ENCODE data around the gene WAC. TPM values are rescaled to one million over a fixed set of nuclear protein-coding genes. Genes with fewer than 3 reads are reported as not detected.
"Not testable (repeated sequence)": the region's sequence is repeated elsewhere in the genome, so short reads cannot be mapped to it uniquely, and the experiment has no call there.

The WAC gene
- total RNA-seq, 1 experiment from 2014 or later = 91.7 TPM

DNA sequence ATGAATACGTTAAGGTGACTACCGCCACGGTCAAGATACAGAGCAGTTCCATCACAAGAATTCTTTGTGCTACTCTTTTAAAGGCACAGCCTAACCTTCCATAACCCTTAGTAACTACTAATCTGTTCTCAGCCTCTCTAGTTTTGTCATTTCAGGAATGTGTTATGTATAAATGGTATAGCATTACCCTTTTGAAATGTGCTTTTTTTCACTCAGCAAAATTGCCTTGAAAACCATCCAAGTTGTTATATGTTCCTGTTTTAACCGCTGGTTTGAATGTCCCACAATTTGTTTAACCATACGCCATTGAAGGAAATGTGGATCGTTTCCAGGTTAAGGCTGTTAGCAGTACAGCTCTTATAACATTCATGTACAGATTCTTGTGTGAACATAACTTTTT lies 32.0 kb downstream of the WAC start:
- DNase-seq (ENCODE audit: low read depth) = no peak

DNA sequence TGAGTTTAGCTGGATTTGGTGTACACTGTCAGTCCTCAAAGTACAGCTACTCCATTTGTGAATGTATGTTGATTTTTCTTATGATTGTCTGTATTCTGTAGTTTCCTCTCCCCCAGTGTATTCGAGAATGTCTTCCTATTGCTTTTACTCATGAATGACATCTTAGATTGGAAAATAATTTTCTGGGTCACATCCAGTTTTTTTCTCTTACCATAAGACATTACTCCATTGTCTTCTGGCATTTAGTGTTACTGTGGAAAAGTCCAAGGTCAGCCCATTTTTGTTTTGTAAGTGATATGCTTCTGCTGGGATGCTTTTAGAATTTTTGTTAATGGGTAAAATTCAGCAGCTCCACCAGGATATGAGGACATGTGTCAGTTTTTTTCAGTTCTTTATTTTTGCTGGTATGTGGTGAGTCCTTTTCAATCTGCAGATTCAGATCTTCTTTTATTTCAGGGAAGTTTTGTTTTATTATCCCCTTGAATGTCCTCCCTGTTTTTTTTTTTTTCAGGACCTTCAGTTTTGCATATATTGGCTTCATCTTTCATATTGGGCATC lies 33.6 kb downstream of the WAC start:
- DNase-seq (ENCODE audit: low read depth) = no peak

DNA sequence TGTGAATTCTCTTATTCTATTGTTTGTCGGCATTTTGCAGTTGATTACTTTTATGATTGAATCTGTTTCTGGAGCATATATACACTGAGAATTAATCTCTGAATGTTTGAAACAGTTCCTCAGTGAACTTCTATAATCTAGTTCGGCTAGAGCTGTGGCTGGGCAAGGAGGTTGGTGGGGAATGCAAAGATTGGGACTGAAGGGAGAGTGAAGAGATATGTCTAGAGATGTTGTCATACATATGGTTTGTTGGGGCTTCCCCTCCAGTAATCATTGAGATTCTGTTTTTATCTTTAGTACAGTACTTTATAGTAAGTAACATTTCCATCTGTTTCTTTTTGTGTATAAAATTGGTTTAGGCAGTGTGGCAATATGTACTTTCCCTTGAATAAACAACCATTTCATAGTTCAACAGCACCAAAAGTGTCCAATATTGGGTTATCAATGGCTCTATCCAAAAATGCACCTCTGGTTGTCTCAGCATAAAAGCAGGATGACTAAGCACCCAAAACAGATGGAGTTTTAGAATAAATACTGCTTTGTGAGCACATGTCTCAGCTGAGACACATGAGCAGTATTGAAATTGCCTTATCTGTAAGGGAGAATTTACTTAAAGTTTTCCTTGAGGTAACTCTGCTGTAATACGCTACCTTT lies 36.7 kb downstream of the WAC start:
- peak; percentile 31 for DNase-seq (ENCODE audit: low read depth)

DNA sequence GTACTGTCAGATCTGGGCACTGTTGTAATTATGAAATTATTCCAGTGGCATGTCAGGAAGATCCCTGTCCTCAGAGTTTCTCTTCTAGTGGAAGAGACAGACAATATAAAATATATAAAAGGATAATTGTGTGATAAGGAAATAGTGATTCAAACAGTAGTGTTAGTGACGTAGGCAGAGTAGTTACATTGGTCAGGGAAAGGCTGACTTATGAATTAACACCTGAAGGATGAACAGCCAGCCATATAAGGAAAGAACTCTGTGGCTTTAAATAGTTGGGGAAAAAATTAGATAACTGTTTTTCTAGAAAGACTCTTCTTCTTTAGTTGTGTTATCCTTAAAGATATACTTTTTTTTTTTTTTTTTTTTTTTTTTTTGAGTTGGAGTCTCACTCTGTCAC lies 37.7 kb downstream of the WAC start:
- no peak for DNase-seq (ENCODE audit: low read depth)

DNA sequence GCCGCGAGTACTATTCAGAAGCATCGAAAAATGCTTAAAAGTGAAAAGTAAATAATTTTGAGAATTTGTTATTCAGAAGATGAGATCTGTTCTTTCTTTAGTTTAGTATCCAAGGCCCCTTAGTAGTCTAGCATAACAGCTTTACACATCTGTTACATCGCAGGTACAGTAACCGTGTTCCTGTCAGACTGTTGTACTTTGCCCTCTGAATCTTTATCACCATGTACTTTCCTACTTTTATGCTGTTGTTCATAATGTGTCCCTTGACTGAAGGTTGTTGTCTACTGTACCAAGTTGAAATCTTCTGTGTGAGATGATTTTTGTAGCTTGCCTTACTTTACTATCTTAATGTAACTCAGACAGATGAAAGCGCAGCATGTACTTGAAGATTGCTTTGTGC lies 38.3 kb downstream of the WAC start:
- DNase-seq (ENCODE audit: low read depth) = no peak

DNA sequence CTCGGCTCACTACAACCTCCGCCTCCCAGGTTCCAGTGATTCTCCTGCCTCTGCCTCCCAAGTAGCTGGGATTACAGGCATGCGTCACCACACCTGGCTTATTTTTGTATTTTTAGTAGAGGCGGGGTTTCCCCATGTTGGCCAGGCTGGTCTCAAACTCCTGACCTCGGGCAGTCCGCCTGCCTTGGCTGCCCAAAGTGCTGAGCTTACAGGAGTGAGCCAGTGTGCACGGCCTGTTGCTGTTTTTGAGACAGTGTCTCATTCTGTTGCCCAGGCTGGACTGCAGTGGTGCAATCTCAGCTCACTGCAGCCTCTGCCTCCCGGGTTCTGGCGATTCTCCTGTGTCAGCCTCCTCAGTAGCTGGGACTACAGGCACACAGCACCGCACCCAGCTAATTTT lies 41.3 kb downstream of the WAC start:
- DNase-seq (ENCODE audit: low read depth) = not testable (repeated sequence)

DNA sequence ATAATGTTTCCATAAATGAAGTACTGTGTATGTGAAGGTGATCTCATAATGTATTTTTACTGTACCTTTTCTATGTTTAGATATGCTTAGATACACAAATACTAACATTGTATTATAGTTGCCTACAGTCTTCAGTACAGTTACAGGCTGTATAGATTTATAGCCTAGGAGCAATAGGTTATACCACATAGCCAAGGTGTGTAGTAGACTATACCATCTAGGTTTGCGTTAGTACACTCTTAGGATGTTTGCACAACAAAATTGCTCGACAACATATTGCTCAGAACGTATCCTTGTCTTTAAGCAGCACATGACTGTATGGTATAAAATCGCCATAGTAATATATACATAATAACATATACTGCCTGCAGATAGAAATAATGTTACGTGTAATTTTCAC lies 42.9 kb downstream of the WAC start:
- DNase-seq (ENCODE audit: low read depth) = no peak

DNA sequence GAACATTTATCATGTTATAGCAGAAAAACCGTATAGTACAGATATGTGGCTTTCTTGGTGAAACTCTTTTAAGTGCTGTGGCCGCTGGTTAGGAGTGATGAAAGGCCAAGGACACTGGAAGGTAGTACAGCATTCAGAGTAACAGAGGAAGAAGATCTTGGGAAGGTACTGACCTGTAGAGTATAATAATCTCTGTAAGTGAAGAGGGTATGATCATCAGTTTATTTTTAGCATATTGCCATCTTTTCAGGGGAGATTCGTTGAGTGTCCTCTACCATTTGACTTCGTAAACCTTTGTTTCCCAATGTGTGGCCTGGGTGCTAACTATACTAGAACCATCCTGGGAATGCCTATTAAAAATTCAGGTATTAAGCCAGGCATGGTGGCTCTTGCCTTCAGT lies 44.6 kb downstream of the WAC start:
- no peak for DNase-seq (ENCODE audit: low read depth)

DNA sequence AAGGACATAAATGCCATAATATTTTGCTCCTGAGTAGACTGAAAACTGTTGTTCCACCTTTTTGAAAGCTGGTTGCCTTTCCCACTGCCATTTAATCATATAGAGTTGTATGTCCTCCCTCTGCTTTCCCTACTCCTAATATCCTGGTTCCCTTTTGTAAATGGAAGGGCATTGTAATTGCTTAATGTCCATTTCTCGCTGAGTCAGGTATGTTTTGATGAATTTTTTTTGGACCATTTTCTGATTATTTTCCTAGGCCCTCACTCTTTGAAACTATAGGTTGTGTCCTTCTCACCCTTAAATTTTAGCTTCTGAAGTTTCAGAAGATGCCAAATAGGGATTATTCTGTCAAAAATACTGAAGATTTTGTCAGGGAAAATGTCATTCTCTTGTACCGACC lies 45.5 kb downstream of the WAC start:
- no peak for DNase-seq (ENCODE audit: low read depth)

DNA sequence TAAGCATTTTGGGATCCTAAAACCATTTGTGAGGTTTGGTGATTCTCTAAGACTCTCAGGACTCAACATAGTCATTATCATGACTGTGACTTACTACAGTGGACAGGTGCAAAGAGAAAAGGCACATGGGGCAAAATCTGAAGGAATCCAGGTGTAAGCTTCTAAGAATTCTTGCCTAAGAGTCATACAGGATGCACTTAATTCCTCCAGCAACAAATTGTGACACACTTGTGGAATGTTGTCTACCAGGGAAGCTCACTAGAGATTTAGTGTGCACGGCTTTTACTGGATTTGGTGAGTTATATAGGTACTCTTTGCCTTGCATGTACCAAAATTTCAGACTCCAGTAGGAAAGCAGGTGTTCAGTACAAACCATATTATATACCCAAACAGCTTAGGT lies 47.9 kb downstream of the WAC start:
- no peak for DNase-seq (ENCODE audit: low read depth)

DNA sequence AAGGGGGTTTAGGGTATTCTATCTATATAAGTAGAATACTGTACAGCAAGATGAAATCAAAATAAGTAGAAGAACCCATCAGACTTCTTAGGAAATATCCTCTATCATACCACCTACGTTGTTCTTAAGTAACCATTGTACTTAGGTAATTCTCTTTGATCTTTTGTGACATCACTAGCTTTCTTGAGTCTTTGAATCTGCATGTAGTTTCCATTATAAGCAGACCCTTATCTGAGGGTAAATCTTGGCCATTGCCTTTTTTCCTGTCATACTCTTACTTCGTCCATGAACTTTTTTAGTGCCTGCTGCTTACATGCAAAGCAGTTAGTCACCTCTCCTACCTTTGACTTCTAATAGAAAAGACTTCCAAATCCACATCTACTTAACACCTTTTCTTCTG lies 49.0 kb downstream of the WAC start:
- no peak for DNase-seq (ENCODE audit: low read depth)

DNA sequence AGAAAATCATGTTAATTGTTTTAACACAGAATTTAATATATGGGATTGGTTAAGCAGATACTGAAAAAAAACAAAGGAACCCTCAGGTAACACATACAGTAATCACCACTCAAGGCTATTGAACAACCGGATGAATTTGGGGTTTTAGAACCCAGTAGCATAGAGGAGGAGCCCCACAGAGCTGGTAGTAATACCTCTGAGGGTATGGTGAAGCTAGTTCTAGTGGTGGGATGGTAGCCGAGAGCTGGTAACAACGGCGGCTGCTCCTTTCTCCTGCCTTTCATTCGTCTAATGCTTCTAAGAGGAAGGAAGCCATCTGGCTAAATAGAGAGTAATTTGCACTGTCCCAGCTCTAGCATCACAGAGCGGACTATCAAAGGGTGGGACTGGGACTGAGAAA lies 52.2 kb downstream of the WAC start:
- DNase-seq (ENCODE audit: low read depth) = no peak

DNA sequence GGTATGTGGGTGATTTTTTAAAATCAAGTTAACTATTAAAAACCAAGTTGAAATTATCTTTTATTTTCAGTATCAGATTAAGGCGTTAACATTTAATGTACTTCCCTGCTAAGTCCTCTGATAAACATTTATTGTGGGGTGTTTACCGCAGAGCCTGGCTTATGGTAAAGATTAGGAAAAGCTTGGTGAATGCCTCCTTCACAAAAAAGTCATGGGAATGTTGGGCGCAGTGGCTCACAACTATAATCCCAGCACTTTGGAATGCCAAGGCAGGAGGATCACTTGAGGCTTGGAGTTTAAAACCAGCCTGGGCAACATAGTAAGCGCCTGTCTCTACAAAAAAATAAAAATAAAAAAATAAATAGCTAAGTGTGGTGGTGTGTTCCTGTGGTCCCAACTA lies 53.3 kb downstream of the WAC start:
- DNase-seq (ENCODE audit: low read depth) = no peak

DNA sequence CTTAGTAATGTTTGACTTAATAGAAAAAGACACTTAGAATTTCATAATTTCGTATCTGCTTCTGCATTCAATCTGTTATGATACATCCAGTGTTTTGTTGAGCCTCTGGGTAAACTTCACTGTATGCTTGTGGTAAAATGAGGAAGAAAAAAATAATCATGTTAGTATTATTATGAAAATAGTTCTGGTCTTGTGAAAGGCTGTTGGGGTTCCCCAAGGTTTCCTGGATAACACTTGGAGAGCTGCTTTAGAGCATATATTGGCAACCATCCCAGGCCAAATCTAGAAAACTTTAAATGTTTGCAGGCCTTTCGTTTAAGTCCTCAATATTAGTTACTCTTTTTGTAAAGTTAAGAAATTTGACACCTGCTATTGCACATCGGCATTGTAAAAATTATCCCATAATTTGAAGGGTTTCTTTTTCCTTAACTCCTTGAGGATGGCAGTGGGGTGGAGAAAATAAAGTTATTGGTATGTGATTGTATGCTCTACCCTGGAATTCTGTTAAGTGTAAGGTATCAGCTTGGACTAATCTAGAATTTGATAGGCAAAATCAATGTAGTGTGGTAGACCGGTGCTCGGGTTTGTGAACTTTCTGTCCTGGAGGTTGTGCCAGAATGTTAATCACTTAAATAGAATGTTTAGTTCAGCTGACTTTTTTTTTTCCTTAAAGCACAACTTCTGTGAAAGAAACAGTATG lies 54.5 kb downstream of the WAC start:
- no peak for DNase-seq (ENCODE audit: low read depth)

DNA sequence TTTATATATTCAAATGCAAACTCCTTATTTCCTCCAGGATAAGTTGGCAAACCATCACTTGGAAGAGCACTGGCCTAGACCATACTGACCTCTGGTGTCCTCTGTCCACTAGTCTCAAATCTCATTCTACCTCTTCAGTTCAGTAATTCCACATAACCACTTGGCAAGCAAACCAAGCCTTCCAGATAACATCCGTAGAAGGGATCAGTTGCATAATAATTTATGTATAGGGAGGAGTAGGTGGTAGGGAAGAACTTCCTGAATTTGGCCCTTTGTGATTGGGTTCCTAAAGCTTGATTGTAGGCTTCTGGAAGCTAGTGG lies 55.0 kb downstream of the WAC start:
- peak; percentile 60 for DNase-seq (ENCODE audit: low read depth)

DNA sequence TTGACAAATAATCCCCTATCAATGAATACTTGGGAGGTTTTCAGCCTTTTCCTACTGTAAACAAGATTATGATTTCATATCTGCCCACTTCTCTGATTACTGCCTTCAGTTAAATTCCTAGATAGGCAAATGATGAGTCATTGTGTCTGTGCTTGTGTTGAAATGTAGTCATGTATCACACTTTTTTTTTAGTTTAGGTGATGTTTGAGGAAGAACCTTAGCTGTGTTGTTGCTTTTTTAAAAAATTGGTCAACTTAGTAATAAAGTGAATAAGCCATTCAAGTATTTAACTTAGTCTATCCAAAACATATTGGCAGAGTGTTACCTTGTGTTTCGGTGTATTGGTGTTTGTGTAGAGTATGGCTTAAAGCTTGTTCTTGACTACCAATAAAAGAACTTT lies 60.0 kb downstream of the WAC start:
- DNase-seq (ENCODE audit: low read depth) = peak; percentile 56

DNA sequence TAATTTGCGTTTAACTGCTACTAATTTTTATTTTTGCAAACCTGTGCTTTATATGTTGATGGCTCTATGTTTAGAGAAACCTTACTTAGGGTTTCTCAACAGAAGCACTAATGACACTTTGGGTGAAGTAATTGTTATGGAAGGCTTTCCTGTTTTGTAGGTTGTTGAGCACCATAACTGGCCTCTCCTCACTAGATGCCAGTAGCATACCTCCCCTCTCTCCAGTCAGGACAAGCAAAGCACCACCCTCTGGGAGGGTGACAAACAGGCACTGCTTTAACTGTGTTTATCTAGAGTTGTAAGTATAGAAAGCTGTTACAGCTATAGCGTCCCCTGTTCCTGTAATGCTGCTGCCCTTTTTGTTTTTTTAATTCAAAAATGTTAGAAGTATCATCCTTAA lies 60.9 kb downstream of the WAC start:
- DNase-seq (ENCODE audit: low read depth) = no peak

DNA sequence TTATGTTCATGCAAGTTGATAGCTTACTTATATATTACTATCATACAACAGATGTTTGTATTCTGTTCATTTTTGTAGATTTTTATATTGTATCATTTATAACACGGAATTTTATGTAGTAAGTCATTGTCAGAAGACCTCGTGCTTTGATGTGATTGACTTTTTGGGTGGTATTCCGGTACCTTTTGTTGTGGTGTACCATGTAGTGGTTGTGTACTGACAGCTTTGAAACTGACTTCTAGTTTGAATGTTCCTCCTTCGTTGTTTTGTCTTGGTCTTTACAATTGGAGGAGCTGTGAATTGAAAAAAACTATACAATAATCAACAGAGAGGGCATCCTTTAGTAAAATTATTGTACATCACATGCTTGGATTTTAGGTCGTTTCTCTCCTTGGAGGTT lies 61.5 kb downstream of the WAC start:
- no peak for DNase-seq (ENCODE audit: low read depth)

DNA sequence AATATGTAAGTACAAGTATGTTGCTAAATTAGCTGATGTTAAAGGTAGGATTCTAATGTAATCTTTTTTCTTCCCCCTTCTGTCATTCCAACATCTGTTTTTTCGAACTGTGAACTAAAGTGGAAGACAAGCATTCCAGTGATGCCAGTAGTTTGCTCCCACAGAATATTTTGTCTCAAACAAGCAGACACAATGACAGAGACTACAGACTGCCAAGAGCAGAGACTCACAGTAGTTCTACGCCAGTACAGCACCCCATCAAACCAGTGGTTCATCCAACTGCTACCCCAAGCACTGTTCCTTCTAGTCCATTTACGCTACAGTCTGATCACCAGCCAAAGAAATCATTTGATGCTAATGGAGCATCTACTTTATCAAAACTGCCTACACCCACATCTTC lies 62.7 kb downstream of the WAC start:
- no peak for DNase-seq (ENCODE audit: low read depth)

DNA sequence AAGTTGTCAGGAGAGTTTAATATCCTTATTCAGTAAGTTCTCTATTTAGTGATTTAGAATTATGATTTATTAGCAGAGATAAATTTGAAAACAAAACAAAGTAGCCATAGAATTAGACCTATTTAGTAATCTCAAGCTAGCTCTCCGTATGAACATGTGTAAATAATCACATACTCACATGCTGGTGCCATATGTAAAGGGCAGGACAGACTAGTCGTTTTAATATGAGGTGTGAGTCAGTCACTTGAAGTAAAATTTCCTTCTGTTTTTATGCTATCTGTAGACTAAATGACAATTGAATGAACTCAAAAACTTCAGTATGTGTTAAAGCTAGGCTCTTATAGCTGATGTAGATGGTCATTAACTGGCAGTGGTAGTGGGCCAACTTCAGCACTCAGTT lies 67.1 kb downstream of the WAC start:
- DNase-seq (ENCODE audit: low read depth) = peak; percentile 11

DNA sequence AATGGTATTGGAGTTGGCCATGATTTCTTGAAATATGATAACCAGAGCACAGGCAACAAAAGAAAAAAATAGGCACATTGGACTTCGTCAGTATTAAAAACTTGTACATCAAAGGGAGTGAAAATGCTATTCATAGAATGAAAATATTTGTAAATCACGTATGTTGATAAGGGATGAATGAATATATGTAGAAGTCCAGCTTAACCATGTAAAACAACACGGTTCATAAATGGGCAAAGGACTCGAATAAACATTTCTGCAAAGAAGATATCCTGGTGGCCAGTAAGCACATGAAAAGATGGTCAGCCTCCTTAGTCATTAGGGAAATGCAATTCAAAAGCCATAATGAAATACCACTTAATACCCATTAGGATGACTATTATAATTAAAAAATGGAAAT lies 68.1 kb downstream of the WAC start:
- no peak for DNase-seq (ENCODE audit: low read depth)

DNA sequence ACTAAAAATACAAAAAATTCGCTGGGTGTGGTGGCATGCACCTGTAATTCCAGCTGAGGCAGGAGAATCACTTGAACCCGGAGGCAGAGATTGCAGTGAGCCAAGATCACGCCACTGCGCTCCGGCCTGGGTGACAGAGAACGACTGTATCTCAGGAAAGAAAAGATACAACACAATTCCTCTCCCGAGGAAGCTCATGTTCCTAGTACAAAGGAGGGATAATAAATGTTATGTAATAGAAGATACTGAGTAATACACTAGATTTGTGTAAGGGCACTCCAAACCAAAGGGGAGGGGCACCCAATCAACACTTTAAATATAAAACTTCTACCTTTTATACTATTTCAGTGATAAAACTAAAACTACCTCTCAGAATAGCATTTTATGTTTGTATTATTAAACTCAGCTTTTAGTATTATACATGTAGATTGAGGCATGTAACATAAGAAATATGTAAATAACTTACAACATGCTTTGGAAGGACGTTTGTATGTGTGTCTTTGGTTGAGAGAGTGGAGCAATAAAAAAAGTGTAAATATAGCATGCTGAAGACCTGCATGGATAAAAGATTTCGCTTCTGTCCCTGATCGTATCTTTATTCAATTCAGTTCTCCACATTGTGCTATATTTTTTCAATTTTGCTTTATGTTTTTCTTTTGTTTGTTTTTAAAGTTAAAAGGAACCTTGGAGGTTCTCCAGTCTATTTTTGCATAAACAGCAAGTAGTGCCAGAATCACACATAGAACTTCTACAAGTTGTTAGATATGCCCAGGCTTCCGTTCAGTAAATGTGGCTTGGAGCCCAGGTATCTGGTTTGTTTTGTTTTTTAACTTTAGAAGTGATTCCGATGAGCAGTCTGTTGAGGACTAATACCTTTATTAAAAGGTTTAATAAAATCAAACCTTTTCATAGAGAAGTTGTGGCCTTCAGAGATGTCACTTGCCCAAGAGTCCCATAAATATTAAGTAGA lies 71.9 kb downstream of the WAC start:
- DNase-seq (ENCODE audit: low read depth) = no peak

DNA sequence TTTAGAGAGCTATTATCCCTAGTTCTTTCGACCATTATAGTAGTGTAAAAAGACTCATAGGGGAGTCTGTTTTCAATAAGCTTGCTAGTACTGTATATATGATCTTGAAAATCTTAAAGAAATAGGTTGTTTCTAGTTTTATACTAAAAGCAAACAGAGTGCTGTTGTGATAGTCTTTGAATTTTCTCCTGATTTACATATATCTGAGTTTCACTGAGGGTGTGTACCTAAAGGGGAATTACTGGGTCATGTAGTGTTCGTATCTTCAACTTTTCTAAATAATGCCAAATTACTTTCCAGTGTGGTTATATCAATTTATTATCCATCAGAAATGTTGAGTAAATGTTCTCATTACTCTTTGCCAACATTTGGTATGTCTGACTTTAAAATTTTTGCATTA lies 73.7 kb downstream of the WAC start:
- DNase-seq (ENCODE audit: low read depth) = no peak
